GM12801 (cell line): ENCODE measurements around the gene STX2.

Experiments used
- CTCF ChIP-seq: IDR thresholded peaks from one replicate; pipeline ENCODE4 v1.5.1; 2011; ENCODE audit warnings: control low read depth; ENCODE audit not compliant: insufficient read length; ENCODE audit errors: extremely low read depth

The STX2 gene

GRCh38 chr12:130764073-130764472 is 75.0 kb downstream of the STX2 start:
- TF ChIP-seq CTCF, result no peak

- TF ChIP-seq CTCF, result no peak
Observed at GRCh38 chr12:130762319-130762675, 76.8 kb downstream of the STX2 start.

- no peak for TF ChIP-seq CTCF
Observed at GRCh38 chr12:130761537-130762318, 77.3 kb downstream of the STX2 start.

GRCh38 chr12:130754234-130754901 is 84.7 kb downstream of the STX2 start:
- no peak for TF ChIP-seq CTCF

GRCh38 chr12:130752692-130753230 is 86.3 kb downstream of the STX2 start:
- no peak for TF ChIP-seq CTCF

- TF ChIP-seq CTCF, result no peak
Observed at GRCh38 chr12:130748786-130749185, 90.3 kb downstream of the STX2 start.

GRCh38 chr12:130747867-130748740 is 90.9 kb downstream of the STX2 start:
- no peak for TF ChIP-seq CTCF
